Psoas muscle (tissue), 8 donors: ENCODE results near the gene TMBIM4. TPM values are rescaled to one million over a fixed set of nuclear protein-coding genes. Genes with fewer than 3 reads are reported as not detected.

Experiments
- ATAC-seq, 4 donors: fragments of 200-7000 bp; cut with Tn5 transposase; one replicate each; pipeline ENCODE4 v1.9.1; 2020; ENCODE audit warnings: moderate library complexity in 3 of 4, mild to moderate bottlenecking in 2 of 4
- DNase-seq, 2 donors: peaks; one replicate each; pipeline ENCODE4 v3.0.0-alpha.2; 2020
- H3K27ac ChIP-seq: fragments of 200-600 bp; one replicate; pipeline ENCODE4 v1.8.0; 2022
- H3K27me3 ChIP-seq, 3 donors: fragments of 200-600 bp in 1 of 3; one replicate each; pipeline versions ENCODE4 v1.6.1 to v1.8.0; 2013 to 2022; ENCODE audit warnings: low read length in 2 of 3, mild to moderate bottlenecking in 2 of 3, moderate library complexity in 1 of 3; ENCODE audit not compliant: insufficient read depth in 3 of 3
- H3K36me3 ChIP-seq, 2 donors: fragments of 200-600 bp in 1 of 2; one replicate each; pipeline versions ENCODE4 v1.6.1 to v1.8.0; 2013 to 2022; ENCODE audit warnings: low read depth in 1 of 2, mild to moderate bottlenecking in 1 of 2, moderate library complexity in 1 of 2; ENCODE audit not compliant: insufficient read depth in 1 of 2
- H3K4me1 ChIP-seq: fragments of 200-600 bp; one replicate; pipeline ENCODE4 v1.8.0; 2022
- H3K4me3 ChIP-seq: fragments of 200-600 bp; one replicate; pipeline ENCODE4 v1.8.0; 2022; ENCODE audit warnings: mild to moderate bottlenecking
- H3K9me3 ChIP-seq: fragments of 200-600 bp; one replicate; pipeline ENCODE4 v1.8.0; 2022
- CTCF ChIP-seq: fragments of 200-600 bp; IDR thresholded peaks from one replicate; pipeline ENCODE4 v1.8.0; 2022; ENCODE audit warnings: antibody characterized with exemption
- WGBS, 3 donors: extraction: QIAGEN DNeasy Blood & Tissue Kit; methylation state at CpG; one replicate each; pipeline versions ENCODE4 v1.1.6 to v1.1.7; 2013; 5-methylcytosine and 5-hydroxymethylcytosine counted together
- intact Hi-C, 2 donors: fragments of 100-400 bp; cut with DNase I; formaldehyde crosslinking; loops; one replicate each; pipeline versions ENCODE4 v1.11.0 to v1.14.2; 2022
- polyA plus RNA-seq, 3 donors: library from polyadenylated mRNA; stranded (reverse); fragments of 200-250 nt; gene quantifications; one replicate each; pipeline ENCODE4 v1.2.3, GENCODE V29; 2013
- total RNA-seq, 4 donors: library from RNA; stranded (reverse); fragmentation: NEBNext Ultra II Directional in 2 of 4; extraction: Animal tissue kit (Norgen Biotek cat#: 25700) in 2 of 4; gene quantifications; one replicate each; pipeline versions ENCODE4 v1.2.1 to v1.2.4, GENCODE V29; 2021 to 2023
- donor health status: healthy with polysubstance abuse.
- donor health status: DM: no; HTN: no; CAD: no; lungs with moderate emphysema.
- donor health status: Bipolar disorder and iron deficiency.
- donor health status: healthy.
- donor health status: DM: yes; HTN: yes; CAD: no.
- donor health status: DM: no; HTN: no; CAD: no.
- donor health status: DM: no; HTN: no; CAD: no.
- donor health status: DM: yes; HTN: yes; CAD: no.

The TMBIM4 gene
- total and polyA plus RNA-seq, 7 donors = 35.1 to 64.8 (median 43.2) TPM

DNA sequence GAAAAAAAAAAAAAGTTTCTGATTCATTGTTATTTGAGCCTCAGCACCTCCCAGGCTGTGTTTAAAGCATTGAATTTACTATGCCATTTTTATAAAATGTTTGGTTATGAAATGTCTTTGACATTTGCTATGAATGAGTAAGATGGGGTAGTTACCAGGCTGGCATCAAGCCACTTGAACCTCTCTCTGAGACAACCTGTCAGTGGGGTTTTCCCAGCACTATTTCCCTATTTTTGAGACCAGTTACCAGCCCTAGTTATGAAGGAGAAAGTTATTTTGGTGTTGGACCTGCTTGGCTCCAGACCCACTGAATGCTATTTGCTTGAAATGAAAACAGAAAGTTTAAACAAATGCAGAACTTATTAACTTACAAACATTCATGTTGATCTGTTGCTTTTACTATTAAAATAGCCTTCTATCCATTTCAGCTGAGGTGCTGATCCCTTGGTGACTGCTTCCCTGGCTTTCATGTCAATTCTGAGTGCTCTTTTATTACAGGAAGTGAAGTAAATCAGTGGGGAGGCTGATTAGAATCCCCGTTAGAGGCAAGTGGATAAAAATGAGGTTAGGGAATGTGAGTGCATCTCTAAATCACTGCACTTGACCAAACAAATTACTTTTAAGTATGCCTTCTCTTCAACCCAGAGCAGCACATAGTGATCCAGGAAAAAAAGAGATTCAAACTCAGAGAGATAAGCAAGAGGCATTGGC, 77.1 kb downstream of the TMBIM4 start:
- DNase-seq (no peak), ATAC-seq (no peak)
- Histone ChIP-seq H3K27ac (no peak overlapping the region), H3K27me3 (no peaks in the 10 kb centered on the region), H3K4me3 (no peak overlapping the region), H3K36me3 (no peaks in the 10 kb centered on the region), H3K4me1 (no peaks in the 10 kb centered on the region), H3K9me3 (no peaks in the 10 kb centered on the region)
- intact Hi-C loops = no loop called here
- TF ChIP-seq CTCF = no peak
- 6 to 12% (median 6%) methylated on average over 1 of the region's 1 CpG for WGBS, 3 donors

- Histone ChIP-seq H3K27ac (no peak overlapping the region), H3K4me1 (no peaks in the 10 kb centered on the region), H3K27me3 (no peaks in the 10 kb centered on the region), H3K4me3 (no peak overlapping the region), H3K9me3 (no peaks in the 10 kb centered on the region), H3K36me3 (no peaks in the 10 kb centered on the region)
- no peak for ATAC-seq
- 75 to 87% (median 80%) methylated on average over 4 of the region's 4 CpGs for WGBS, 3 donors
- intact Hi-C loops = no loop called here
- DNase-seq = no peak
- no peak for TF ChIP-seq CTCF
Measured at GRCh38 chr12:66090157-66090556, 79.6 kb downstream of the TMBIM4 start.

DNA sequence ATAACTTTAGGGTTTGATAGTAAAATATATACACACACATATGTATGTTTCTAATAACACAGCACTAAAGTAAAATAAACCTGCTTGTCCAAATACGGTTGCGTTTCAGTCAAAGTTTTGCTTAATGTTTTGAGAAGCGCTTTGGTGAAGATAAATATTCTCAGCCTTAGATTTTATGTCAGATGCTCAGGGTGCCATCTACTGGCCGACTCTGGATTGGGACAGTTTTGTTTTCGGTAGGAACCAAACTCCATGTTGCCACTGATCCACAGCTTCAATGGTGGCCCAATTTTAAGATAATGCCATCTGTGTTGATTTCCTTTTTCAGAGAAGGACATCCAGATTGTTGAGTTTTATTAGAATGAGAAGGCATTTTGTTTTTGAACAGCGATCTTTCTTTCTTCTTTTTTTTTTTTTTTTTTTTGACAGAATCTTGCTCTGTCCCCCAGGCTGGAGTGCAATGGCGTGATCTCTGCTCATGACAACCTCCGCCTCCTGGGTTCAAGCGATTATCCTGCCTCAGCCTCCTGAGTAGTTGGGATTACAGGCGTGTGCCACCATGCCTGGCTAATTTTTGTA, 82.3 kb downstream of the TMBIM4 start:
- H3K36me3 ChIP-seq = no peaks in the 10 kb centered on the region
- WGBS, 3 donors = 29 to 35% (median 32%) methylated on average over 10 of the region's 10 CpGs

GRCh38 chr12:66085998-66086397, 83.8 kb downstream of the TMBIM4 start:
- Histone ChIP-seq H3K4me1 (no peaks in the 10 kb centered on the region), H3K36me3 (no peaks in the 10 kb centered on the region), H3K4me3 (no peak overlapping the region), H3K27me3 (no peaks in the 10 kb centered on the region), H3K9me3 (peaks cover 7% of the 10 kb centered on the region), H3K27ac (no peak overlapping the region)
- intact Hi-C loops = loop anchor here (2.0 to 5.0 kb wide), 5 partner anchors 483 to 1194 kb away; no protein-coding TSS in a partner anchor
- DNase-seq = no peak
- ATAC-seq = no peak
- TF ChIP-seq CTCF = no peak
- 60 to 79% (median 77%) methylated on average over 2 of the region's 2 CpGs for WGBS, 3 donors

More for the DNA sequence above, 82.3 kb downstream of the TMBIM4 start:
- peak; percentile 77 for TF ChIP-seq CTCF
- Histone ChIP-seq H3K27ac (no peak overlapping the region), H3K4me3 (no peak overlapping the region), H3K27me3 (no peaks in the 10 kb centered on the region), H3K4me1 (no peaks in the 10 kb centered on the region), H3K9me3 (peaks cover 7% of the 10 kb centered on the region)
- ATAC-seq (peak; percentile 59 to 81 (median 76)), DNase-seq (peak; percentile 39 to 56)
- intact Hi-C loops = loop anchor here (2.0 to 5.0 kb wide), 5 partner anchors 485 to 1195 kb away; no protein-coding TSS in a partner anchor

Other genes starting within 250 kb of the TMBIM4 start
- gene LLPH, start 39.2 kb downstream of the TMBIM4 start, total RNA-seq = 10 to 100 TPM; 13.4 to 28.9 (median 22.0) TPM
- 10 to 100 TPM; 22.9 to 57.1 (median 53.3) TPM for gene LLPH, start 39.2 kb downstream of the TMBIM4 start, polyA plus RNA-seq
- 1 to 10 TPM; 1.5 to 4.0 (median 3.6) TPM for gene IRAK3, start 19.2 kb upstream of the TMBIM4 start, total RNA-seq
- gene IRAK3, start 19.2 kb upstream of the TMBIM4 start, polyA plus RNA-seq = 1 to 10 TPM in 2 of 3 donors, under 1 TPM in 1; 0.97 to 2.2 (median 1.3) TPM
- 1 to 10 TPM in 3 of 4 donors, under 1 TPM in 1; 0.60 to 1.9 (median 1.5) TPM for gene HELB, start 132.5 kb upstream of the TMBIM4 start, total RNA-seq
- gene HELB, start 132.5 kb upstream of the TMBIM4 start, polyA plus RNA-seq = under 1 TPM; 0.25 to 0.90 (median 0.55) TPM